KMS-11 (cell line): ENCODE data around the gene CHPT1.
A peak's percentile ranks its signal among the peaks of the same experiment; 100 is the strongest.

ENCODE experiments used
- H2AFZ ChIP-seq: fragments of 200-600 bp; sonication (generic); 2 replicates; pipeline ENCODE4 v1.6.1; 2016; ENCODE audit warnings: antibody characterized with exemption, mixed run types, low read depth
- H3K27ac ChIP-seq: fragments of 200-600 bp; sonication (generic); 2 replicates; pipeline ENCODE4 v1.6.1; 2016; ENCODE audit warnings: mild to moderate bottlenecking, mixed run types
- H3K27me3 ChIP-seq: fragments of 200-600 bp; sonication (generic); 2 replicates; pipeline ENCODE4 v1.6.1; 2017; ENCODE audit warnings: mild to moderate bottlenecking, low read depth, mixed run types, moderate library complexity; ENCODE audit not compliant: insufficient read depth
- H3K36me3 ChIP-seq: fragments of 200-600 bp; sonication (generic); 2 replicates; pipeline ENCODE4 v1.6.1; 2017; ENCODE audit warnings: mild to moderate bottlenecking, mixed run types; ENCODE audit not compliant: insufficient read depth
- H3K4me1 ChIP-seq: fragments of 200-600 bp; sonication (generic); 2 replicates; pipeline ENCODE4 v1.6.1; 2016; ENCODE audit warnings: mild to moderate bottlenecking, low read depth, mixed run types; ENCODE audit not compliant: poor library complexity, severe bottlenecking
- H3K4me2 ChIP-seq: fragments of 200-600 bp; sonication (generic); 2 replicates; pipeline ENCODE4 v1.7.0; 2016; ENCODE audit warnings: mild to moderate bottlenecking, mixed run types
- H3K4me3 ChIP-seq: fragments of 200-600 bp; sonication (generic); IDR thresholded peaks from 2 replicates; pipeline ENCODE4 v1.6.1; 2017; ENCODE audit warnings: low read depth, low read length, mixed read lengths; ENCODE audit not compliant: insufficient read depth
- H3K79me2 ChIP-seq: fragments of 200-600 bp; sonication (generic); 2 replicates; pipeline ENCODE4 v1.6.1; 2016; ENCODE audit warnings: low read depth, mixed run types; ENCODE audit not compliant: insufficient read depth
- H3K9ac ChIP-seq: fragments of 200-600 bp; sonication (generic); 2 replicates; pipeline ENCODE4 v1.6.1; 2016; ENCODE audit warnings: mild to moderate bottlenecking, mixed run types
- H4K20me1 ChIP-seq: fragments of 200-600 bp; sonication (generic); 2 replicates; pipeline ENCODE4 v1.6.1; 2016; ENCODE audit warnings: mild to moderate bottlenecking, mixed run types; ENCODE audit not compliant: insufficient read depth
- TF ChIP-seq, protein P1 (sequence below): fragments of 200-600 bp; sonication (generic); conservative IDR thresholded peaks from 2 replicates; pipeline ENCODE4 v1.6.1; 2017; ENCODE audit warnings: low read depth, mild to moderate bottlenecking, antibody characterized with exemption, low read length, moderate library complexity, mixed read lengths

Gene CHPT1

DNA sequence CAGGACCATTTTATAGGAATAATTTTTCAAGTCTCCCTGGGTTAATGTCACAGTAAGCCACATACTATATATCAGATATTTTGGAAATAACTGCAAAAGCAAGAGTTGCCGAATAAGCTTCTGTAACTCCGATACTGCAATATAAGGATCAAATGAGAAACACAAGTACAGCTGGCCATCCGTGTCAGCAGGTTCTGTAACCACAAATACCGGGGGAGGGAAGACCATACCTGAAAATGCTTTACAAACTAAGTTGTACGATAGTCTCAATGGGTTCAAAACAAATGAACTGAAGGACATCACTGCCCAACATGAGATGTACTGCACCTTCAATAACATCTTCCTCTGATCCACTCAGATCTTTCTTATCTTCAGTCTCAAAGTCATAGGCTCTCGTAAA, 40.0 kb downstream of the CHPT1 start:
- TF ChIP-seq, protein P1, sequence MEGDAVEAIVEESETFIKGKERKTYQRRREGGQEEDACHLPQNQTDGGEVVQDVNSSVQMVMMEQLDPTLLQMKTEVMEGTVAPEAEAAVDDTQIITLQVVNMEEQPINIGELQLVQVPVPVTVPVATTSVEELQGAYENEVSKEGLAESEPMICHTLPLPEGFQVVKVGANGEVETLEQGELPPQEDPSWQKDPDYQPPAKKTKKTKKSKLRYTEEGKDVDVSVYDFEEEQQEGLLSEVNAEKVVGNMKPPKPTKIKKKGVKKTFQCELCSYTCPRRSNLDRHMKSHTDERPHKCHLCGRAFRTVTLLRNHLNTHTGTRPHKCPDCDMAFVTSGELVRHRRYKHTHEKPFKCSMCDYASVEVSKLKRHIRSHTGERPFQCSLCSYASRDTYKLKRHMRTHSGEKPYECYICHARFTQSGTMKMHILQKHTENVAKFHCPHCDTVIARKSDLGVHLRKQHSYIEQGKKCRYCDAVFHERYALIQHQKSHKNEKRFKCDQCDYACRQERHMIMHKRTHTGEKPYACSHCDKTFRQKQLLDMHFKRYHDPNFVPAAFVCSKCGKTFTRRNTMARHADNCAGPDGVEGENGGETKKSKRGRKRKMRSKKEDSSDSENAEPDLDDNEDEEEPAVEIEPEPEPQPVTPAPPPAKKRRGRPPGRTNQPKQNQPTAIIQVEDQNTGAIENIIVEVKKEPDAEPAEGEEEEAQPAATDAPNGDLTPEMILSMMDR: no peak
- Histone ChIP-seq H3K4me3 (no peak overlapping the region), H2AFZ (no peak overlapping the region), H3K27me3 (no peaks in the 10 kb centered on the region), H3K36me3 (no peaks in the 10 kb centered on the region), H3K9ac (peak overlapping the region; percentile 9; the same call in 1 of the 2 replicates), H3K4me2 (peak overlapping the region; percentile 99), H3K79me2 (no peaks in the 10 kb centered on the region), H4K20me1 (no peaks in the 10 kb centered on the region), H3K4me1 (peaks cover 27% of the 10 kb centered on the region), H3K27ac (peak overlapping the region; percentile 40)

DNA sequence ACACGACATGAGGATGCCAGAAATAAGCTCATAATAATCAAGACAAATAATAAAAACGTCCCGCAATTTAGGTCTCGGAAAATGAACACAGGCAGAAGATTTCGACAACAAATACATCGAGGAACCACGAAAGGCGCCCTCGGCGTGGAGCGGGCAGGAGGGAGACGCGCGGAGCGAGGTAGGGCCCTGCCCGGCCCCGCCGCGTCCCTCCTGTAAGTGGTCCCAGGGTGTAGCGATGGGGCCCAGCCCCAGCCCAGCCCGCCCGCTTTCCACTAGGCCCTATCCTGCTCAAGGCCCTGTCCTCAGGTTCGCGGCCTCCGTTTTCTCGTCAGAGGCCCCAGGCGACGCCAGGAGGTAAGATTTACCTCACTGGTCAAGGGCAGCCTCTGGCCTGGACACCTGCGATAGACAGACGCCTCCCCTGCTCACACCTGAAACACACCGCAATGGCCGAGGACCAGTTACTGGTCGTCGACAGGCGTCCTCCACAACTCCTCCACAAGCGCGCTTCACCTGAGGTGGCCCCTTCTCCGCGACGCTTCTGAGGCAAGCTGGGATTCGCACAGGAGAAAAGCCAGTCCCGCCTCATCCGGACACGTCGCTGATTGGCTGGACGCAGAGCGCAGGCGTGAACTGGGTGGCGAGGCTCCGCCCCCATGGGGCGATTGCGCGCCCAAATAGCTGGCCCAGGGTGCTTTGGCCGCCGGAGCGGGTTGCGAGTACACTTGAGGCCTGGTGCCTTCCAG, 41.7 kb downstream of the CHPT1 start, which contains the start of gene SYCP3:
Gene SYCP3, minus strand, starts transcription at position 543 of the 746 bp plus-strand sequence. CDS start 1,527 bp downstream, outside the sequence.
- H3K4me1 ChIP-seq: peaks cover 33% of the 10 kb centered on the region
- H3K36me3 ChIP-seq: no peaks in the 10 kb centered on the region
- H3K27ac ChIP-seq: no peak within 1 kb of the TSS
- no peaks in the 10 kb centered on the region for H3K27me3 ChIP-seq
- H3K79me2 ChIP-seq: no peaks in the 10 kb centered on the region
- H4K20me1 ChIP-seq: no peaks in the 10 kb centered on the region
- H3K9ac ChIP-seq: no peak within 1 kb of the TSS
- TF ChIP-seq, protein P1: no peak
- no peak within 1 kb of the TSS for H2AFZ ChIP-seq
- H3K4me2 ChIP-seq: no peak within 1 kb of the TSS
- H3K4me3 ChIP-seq: no peak within 1 kb of the TSS

DNA sequence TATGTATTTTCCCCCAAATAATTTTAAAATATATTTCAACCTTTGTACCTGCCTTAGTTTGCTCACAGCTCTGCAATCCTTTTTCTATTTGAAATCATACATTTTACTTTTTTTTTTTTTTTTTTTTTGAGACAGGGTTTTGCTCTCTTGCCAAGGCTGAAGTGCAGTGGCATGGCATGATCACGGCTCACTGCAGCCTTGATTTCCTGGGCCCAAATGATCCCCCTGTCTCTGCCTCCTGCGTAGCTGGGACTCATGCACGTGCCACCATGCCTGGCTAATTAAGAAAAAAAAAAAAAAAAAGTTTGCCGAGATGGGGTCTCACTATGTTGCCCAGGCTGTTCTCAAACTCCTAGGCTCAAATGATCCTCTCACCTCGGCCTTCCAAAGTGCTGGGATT, 43.1 kb downstream of the CHPT1 start:
- Histone ChIP-seq H3K79me2 (no peaks in the 10 kb centered on the region), H4K20me1 (no peaks in the 10 kb centered on the region), H2AFZ (no peak overlapping the region), H3K27ac (no peak overlapping the region), H3K9ac (no peak overlapping the region), H3K36me3 (no peaks in the 10 kb centered on the region), H3K4me1 (peaks cover 37% of the 10 kb centered on the region), H3K4me3 (no peak overlapping the region), H3K27me3 (no peaks in the 10 kb centered on the region), H3K4me2 (no peak overlapping the region)
- TF ChIP-seq, protein P1: no peak

DNA sequence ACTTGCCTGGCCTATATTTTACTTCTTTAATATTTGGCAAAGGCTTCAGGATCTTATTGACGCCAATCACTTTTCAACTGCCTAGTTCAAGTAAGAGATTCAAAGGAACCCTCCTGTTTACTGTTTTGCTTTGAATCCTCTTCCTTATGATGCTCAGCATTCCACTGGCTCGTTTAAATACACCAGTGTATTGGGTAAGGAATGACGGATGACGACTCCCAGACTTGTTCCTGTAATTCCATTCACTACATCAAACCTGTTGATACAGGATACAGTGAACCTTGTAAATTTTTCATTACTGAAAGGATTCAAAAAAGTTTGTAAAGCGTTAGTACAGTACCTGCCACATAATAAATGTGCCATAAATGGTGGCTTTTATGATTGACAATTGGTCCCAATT, 43.5 kb downstream of the CHPT1 start:
- H3K4me1 ChIP-seq: peaks cover 34% of the 10 kb centered on the region
- no peaks in the 10 kb centered on the region for H4K20me1 ChIP-seq
- no peaks in the 10 kb centered on the region for H3K79me2 ChIP-seq
- H2AFZ ChIP-seq: no peak overlapping the region
- no peaks in the 10 kb centered on the region for H3K36me3 ChIP-seq
- H3K27me3 ChIP-seq: no peaks in the 10 kb centered on the region
- no peak overlapping the region for H3K4me2 ChIP-seq
- no peak overlapping the region for H3K4me3 ChIP-seq
- TF ChIP-seq, protein P1: no peak
- H3K27ac ChIP-seq: no peak overlapping the region
- no peak overlapping the region for H3K9ac ChIP-seq
